WTC11 (cell line): Measurements from ENCODE around the gene ICA1L. TPM values are rescaled to one million over a fixed set of nuclear protein-coding genes. Genes with fewer than 3 reads are reported as not detected.

ENCODE experiments used
- ATAC-seq: fragments of 200-7000 bp; cut with Tn5 transposase; 2 replicates; pipeline ENCODE4 v1.10.0; 2021; ENCODE audit warnings: mild to moderate bottlenecking, moderate library complexity
- CTCF ChIA-PET: fragments of 300-600 bp; sonication (Branson Sonifier 250); formaldehyde crosslinking; loops from one replicate; lab custom pipeline; 2021; ENCODE audit warnings: antibody characterized with exemption; lab: Charles Lee
- POLR2A ChIA-PET: fragments of 350-600 bp; sonication (Branson Sonifier 250); formaldehyde crosslinking; loops from one replicate; lab custom pipeline; 2021; ENCODE audit warnings: antibody characterized with exemption; lab: Charles Lee
- DNase-seq: peaks from one replicate; pipeline ENCODE4 v3.0.0; 2021; ENCODE audit warnings: low spot score
- H3K27ac Mint-ChIP-seq: 2 replicates; pipeline ENCODE4 v1.8.0; 2021; ENCODE audit warnings: mixed read lengths
- H3K27me3 Mint-ChIP-seq: 2 replicates; pipeline ENCODE4 v1.8.0; 2021; ENCODE audit warnings: low read depth, mild to moderate bottlenecking, moderate library complexity, mixed read lengths
- H3K36me3 Mint-ChIP-seq: 2 replicates; pipeline ENCODE4 v1.8.0; 2021; ENCODE audit warnings: mixed read lengths
- H3K4me1 Mint-ChIP-seq: 2 replicates; pipeline ENCODE4 v1.8.0; 2022; ENCODE audit warnings: mixed read lengths
- H3K4me3 Mint-ChIP-seq: 2 replicates; pipeline ENCODE4 v1.8.0; 2021; ENCODE audit warnings: mild to moderate bottlenecking, moderate library complexity, mixed read lengths
- H3K9me3 Mint-ChIP-seq: 2 replicates; pipeline ENCODE4 v1.8.0; 2021; ENCODE audit warnings: mixed read lengths
- CREB1 ChIP-seq: sonication (generic); formaldehyde crosslinking; IDR thresholded peaks from 2 replicates; pipeline ENCODE4 v1.8.0; 2023; ENCODE audit warnings: mild to moderate bottlenecking, missing genetic modification reagents
- FOXJ3 ChIP-seq: sonication (generic); formaldehyde crosslinking; IDR thresholded peaks from 2 replicates; pipeline ENCODE4 v1.9.0; 2021; ENCODE audit warnings: missing genetic modification reagents, mild to moderate bottlenecking, borderline replicate concordance
- FOXK1 ChIP-seq: sonication (generic); formaldehyde crosslinking; IDR thresholded peaks from 2 replicates; pipeline ENCODE4 v1.8.0; 2022; ENCODE audit warnings: mild to moderate bottlenecking, moderate library complexity, missing genetic modification reagents
- GRHL2 ChIP-seq: fragments of 250-450 bp; sonication (Bioruptor Pico); IDR thresholded peaks from 2 replicates; pipeline ENCODE4 v1.8.0; 2022; ENCODE audit warnings: mild to moderate bottlenecking, moderate library complexity; ENCODE audit not compliant: insufficient replicate concordance, severe bottlenecking
- GTF2I ChIP-seq: fragments of 250-450 bp; sonication (Bioruptor Pico); conservative IDR thresholded peaks from 2 replicates; pipeline ENCODE4 v1.4.0; 2021; ENCODE audit warnings: mild to moderate bottlenecking
- IRF2 ChIP-seq: sonication (generic); formaldehyde crosslinking; IDR thresholded peaks from 2 replicates; pipeline ENCODE4 v1.8.0; 2022; ENCODE audit warnings: low read depth, missing genetic modification reagents, borderline replicate concordance
- JUN ChIP-seq: sonication (generic); formaldehyde crosslinking; IDR thresholded peaks from 2 replicates; pipeline ENCODE4 v1.8.0; 2023; ENCODE audit warnings: mild to moderate bottlenecking, missing genetic modification reagents
- NFATC4 ChIP-seq: fragments of 250-450 bp; sonication (Bioruptor Pico); IDR thresholded peaks from 2 replicates; pipeline ENCODE4 v1.9.0; 2021; ENCODE audit warnings: mild to moderate bottlenecking
- NFYB ChIP-seq: sonication (generic); formaldehyde crosslinking; conservative IDR thresholded peaks from 2 replicates; pipeline ENCODE4 v1.8.0; 2022; ENCODE audit warnings: low read depth, missing genetic modification reagents
- NR1H2 ChIP-seq: sonication (generic); formaldehyde crosslinking; IDR thresholded peaks from 2 replicates; pipeline ENCODE4 v1.9.0; 2021; ENCODE audit warnings: mild to moderate bottlenecking, moderate library complexity, missing genetic modification reagents
- NR2C2 ChIP-seq: sonication (generic); formaldehyde crosslinking; IDR thresholded peaks from 2 replicates; pipeline ENCODE4 v1.8.0; 2022; ENCODE audit warnings: mild to moderate bottlenecking, missing genetic modification reagents
- OVOL2 ChIP-seq: fragments of 250-450 bp; sonication (Bioruptor Pico); IDR thresholded peaks from 2 replicates; pipeline ENCODE4 v1.9.0; 2021; ENCODE audit warnings: mild to moderate bottlenecking, borderline replicate concordance
- TEAD4 ChIP-seq: sonication (generic); formaldehyde crosslinking; IDR thresholded peaks from 2 replicates; pipeline ENCODE4 v1.8.0; 2022; ENCODE audit warnings: mild to moderate bottlenecking, missing genetic modification reagents
- ZBTB21 ChIP-seq: sonication (generic); formaldehyde crosslinking; IDR thresholded peaks from 2 replicates; pipeline ENCODE4 v1.8.1; 2023; ENCODE audit warnings: mild to moderate bottlenecking, missing genetic modification reagents, borderline replicate concordance
- ZNF138 ChIP-seq: sonication (generic); formaldehyde crosslinking; conservative IDR thresholded peaks from 2 replicates; pipeline ENCODE4 v1.8.1; 2022; ENCODE audit warnings: mild to moderate bottlenecking, moderate library complexity, missing genetic modification reagents
- ZNF232 ChIP-seq: sonication (generic); formaldehyde crosslinking; IDR thresholded peaks from 2 replicates; pipeline ENCODE4 v1.8.0; 2022; ENCODE audit warnings: mild to moderate bottlenecking, missing genetic modification reagents
- ZNF671 ChIP-seq: fragments of 250-450 bp; sonication (Bioruptor Pico); IDR thresholded peaks from 2 replicates; pipeline ENCODE4 v1.8.0; 2021; ENCODE audit warnings: mild to moderate bottlenecking
- total RNA-seq: library from RNA; stranded (reverse); gene quantifications from 3 replicates; pipeline ENCODE4 v1.2.3, GENCODE V29; 2021
- TF ChIP-seq, protein P1 (sequence below): sonication (generic); formaldehyde crosslinking; IDR thresholded peaks from 2 replicates; pipeline ENCODE4 v1.8.1; 2022; ENCODE audit warnings: missing genetic modification reagents, borderline replicate concordance
- TF ChIP-seq, protein P2 (sequence below): sonication (generic); formaldehyde crosslinking; IDR thresholded peaks from 2 replicates; pipeline ENCODE4 v1.8.1; 2023; ENCODE audit warnings: mild to moderate bottlenecking, missing genetic modification reagents, moderate library complexity
- TF ChIP-seq, protein P3 (sequence below): fragments of 250-450 bp; sonication (Bioruptor Pico); IDR thresholded peaks from 2 replicates; pipeline ENCODE4 v1.9.0; 2021; ENCODE audit warnings: moderate library complexity, mild to moderate bottlenecking, inconsistent platforms, borderline replicate concordance
- TF ChIP-seq, protein P4 (sequence below): fragments of 250-450 bp; sonication (Bioruptor Pico); IDR thresholded peaks from 2 replicates; pipeline ENCODE4 v1.9.0; 2021; ENCODE audit warnings: mild to moderate bottlenecking

The ICA1L gene
- total RNA-seq, 1 experiment from 2014 or later: 3.1 TPM

DNA sequence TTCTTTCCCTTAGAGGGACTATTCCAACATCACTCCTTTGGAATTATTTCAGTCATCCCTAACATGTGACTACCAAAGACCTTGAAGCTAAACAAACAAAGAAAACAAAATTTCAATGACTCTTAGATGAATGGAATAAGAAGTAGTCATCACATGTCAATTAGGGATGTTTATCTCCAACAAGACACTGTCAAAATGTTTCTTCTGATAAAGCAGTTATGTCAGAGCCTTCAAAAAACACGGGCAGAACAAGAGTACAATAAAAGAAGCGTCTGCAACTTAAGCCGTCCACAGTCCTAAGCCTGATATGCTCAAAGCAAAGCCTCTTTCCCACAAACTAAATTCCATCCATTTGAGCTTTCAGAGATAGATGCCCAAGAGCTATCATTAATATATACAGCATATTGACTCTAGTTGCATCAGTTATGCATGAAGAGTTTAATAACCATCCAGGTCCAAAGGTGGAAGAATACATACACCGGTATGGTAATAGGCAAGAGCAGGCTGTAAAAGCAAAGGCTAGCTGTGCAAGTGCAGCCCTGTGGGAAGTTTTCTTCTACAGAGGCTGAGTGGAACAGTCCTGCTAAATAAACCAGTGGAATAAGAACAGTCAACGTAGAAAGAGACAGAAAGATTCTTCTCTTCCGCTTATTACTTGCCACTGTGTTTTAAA lies 98.1 kb downstream of the ICA1L start:
- Mint-ChIP-seq H3K36me3 (peaks cover 10% of the 10 kb centered on the region), H3K9me3 (no peaks in the 10 kb centered on the region), H3K4me1 (peaks cover 10% of the 10 kb centered on the region), H3K27me3 (no peaks in the 10 kb centered on the region), H3K27ac (no peak overlapping the region), H3K4me3 (no peak overlapping the region)
- ATAC-seq (no peak), DNase-seq (no peak)
- ChIA-PET CTCF (no interaction called here), POLR2A (no interaction called here)
- TF ChIP-seq ZBTB21 (CRISPR knock-in tag) (no peak), IRF2 (CRISPR knock-in tag) (no peak), TEAD4 (CRISPR knock-in tag) (no peak), GTF2I (CRISPR knock-in tag) (no peak), JUN (CRISPR knock-in tag) (no peak)
- TF ChIP-seq, protein P1, sequence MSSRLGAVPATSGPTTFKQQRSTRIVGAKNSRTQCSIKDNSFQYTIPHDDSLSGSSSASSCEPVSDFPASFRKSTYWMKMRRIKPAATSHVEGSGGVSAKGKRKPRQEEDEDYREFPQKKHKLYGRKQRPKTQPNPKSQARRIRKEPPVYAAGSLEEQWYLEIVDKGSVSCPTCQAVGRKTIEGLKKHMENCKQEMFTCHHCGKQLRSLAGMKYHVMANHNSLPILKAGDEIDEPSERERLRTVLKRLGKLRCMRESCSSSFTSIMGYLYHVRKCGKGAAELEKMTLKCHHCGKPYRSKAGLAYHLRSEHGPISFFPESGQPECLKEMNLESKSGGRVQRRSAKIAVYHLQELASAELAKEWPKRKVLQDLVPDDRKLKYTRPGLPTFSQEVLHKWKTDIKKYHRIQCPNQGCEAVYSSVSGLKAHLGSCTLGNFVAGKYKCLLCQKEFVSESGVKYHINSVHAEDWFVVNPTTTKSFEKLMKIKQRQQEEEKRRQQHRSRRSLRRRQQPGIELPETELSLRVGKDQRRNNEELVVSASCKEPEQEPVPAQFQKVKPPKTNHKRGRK (CRISPR knock-in tag): no peak
- TF ChIP-seq, protein P2, sequence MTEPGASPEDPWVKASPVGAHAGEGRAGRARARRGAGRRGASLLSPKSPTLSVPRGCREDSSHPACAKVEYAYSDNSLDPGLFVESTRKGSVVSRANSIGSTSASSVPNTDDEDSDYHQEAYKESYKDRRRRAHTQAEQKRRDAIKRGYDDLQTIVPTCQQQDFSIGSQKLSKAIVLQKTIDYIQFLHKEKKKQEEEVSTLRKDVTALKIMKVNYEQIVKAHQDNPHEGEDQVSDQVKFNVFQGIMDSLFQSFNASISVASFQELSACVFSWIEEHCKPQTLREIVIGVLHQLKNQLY (CRISPR knock-in tag): no peak
- TF ChIP-seq, protein P3, sequence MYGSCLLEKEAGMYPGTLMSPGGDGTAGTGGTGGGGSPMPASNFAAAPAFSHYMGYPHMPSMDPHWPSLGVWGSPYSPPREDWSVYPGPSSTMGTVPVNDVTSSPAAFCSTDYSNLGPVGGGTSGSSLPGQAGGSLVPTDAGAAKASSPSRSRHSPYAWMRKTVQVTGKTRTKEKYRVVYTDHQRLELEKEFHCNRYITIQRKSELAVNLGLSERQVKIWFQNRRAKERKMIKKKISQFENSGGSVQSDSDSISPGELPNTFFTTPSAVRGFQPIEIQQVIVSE (CRISPR knock-in tag): no peak

DNA sequence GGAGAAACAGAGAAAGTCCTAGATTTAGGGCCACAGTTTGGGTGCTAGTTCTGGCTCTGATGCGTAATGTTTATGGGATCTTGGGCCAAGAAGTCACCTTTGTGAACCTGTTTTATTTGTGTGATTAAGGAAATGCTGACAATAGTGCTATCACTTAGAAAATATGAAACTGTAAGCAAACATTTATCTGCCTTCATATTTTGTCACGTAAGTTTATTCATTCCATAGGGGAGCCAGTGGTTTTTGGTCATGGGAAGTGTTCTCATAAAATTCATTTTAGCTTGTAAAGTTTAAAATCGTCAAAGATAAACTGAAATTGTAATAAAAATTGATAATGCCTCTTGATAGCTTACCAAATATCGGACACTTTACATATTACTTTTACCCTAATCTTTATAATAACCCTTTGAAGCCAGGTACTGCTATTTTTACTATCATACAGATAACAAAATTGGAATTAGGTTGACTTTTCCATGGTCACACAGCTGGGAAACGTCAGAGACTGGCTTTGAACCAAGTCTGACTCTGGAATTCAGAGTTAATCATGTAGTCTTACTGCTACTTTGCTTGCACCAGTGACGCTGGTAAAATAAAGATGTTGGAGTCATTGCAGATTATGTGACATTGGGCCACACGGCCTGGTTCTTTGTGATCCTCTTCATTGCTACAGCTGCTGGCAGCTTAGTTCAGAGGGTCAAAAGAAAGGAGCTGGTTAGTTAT lies 99.7 kb downstream of the ICA1L start:
- Mint-ChIP-seq H3K4me3 (no peak overlapping the region), H3K4me1 (peaks cover 18% of the 10 kb centered on the region), H3K36me3 (peaks cover 10% of the 10 kb centered on the region; the same call in 1 of the 2 replicates), H3K9me3 (no peaks in the 10 kb centered on the region), H3K27ac (no peak overlapping the region), H3K27me3 (no peaks in the 10 kb centered on the region)
- DNase-seq (no peak), ATAC-seq (no peak)
- POLR2A ChIA-PET: no interaction called here
- TF ChIP-seq ZNF138: no peak
- TF ChIP-seq CREB1 (CRISPR knock-in tag): no peak
- no peak for TF ChIP-seq ZBTB21 (CRISPR knock-in tag)
- TF ChIP-seq NR1H2 (CRISPR knock-in tag): no peak
- no peak for TF ChIP-seq GRHL2 (CRISPR knock-in tag)
- TF ChIP-seq NFYB: no peak
- CTCF ChIA-PET: no interaction called here

DNA sequence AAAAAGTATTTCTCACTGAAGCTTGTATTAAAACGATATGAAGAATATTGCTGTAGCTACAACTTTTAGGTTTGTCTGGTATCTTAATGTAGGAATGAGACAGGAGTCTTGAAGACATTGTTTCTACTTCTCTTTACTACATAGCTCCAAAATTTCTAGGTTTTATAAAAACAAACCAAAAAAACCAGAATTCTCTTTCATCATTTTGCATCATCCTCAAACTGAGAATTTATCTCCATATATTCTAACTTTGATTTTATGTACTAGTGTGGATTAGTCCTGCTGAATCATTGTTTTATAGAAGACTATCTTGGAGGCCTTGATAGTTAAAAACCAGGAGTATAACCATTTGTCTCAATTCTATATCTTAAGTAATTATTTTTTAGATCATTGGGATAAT lies 100.2 kb downstream of the ICA1L start:
- no peak for ATAC-seq
- no peak for DNase-seq
- peaks cover 7% of the 10 kb centered on the region; the same call in 1 of the 2 replicates for H3K36me3 Mint-ChIP-seq
- no peak overlapping the region for H3K27ac Mint-ChIP-seq
- H3K4me3 Mint-ChIP-seq: no peak overlapping the region
- no peaks in the 10 kb centered on the region for H3K9me3 Mint-ChIP-seq
- CTCF ChIA-PET: no interaction called here
- peaks cover 18% of the 10 kb centered on the region for H3K4me1 Mint-ChIP-seq
- no peaks in the 10 kb centered on the region for H3K27me3 Mint-ChIP-seq
- POLR2A ChIA-PET: no interaction called here
- TF ChIP-seq TEAD4 (CRISPR knock-in tag): no peak

DNA sequence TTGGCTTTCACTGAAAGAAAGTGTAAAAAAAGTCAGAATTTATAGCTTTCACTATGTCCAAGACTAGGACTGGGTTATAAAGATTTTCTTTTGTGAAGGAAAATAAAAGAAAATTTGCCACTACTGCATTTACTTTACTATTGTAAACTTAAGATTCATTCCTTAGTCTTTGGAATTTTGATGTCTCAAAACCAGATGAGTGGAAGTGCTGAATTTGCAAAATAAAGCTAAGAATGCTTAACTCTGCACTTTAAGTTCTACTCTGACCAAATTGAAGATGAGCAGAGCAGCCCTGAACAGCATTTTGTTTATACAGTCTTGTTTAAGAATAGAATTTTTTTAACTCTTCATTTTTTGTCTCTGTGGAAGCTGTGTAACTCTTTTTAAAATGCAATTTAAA lies 102.4 kb downstream of the ICA1L start:
- POLR2A ChIA-PET: no interaction called here
- Mint-ChIP-seq H3K4me1 (peaks cover 18% of the 10 kb centered on the region), H3K27ac (no peak overlapping the region), H3K9me3 (no peaks in the 10 kb centered on the region), H3K36me3 (peaks cover 6% of the 10 kb centered on the region; the same call in 1 of the 2 replicates), H3K4me3 (no peak overlapping the region), H3K27me3 (no peaks in the 10 kb centered on the region)
- ATAC-seq (no peak), DNase-seq (no peak)
- CTCF ChIA-PET: interaction anchor here (1.5 kb wide), 1 partner anchor 180 kb away, joined by 8 read pairs; no protein-coding TSS in a partner anchor
- TF ChIP-seq FOXK1: no peak
- TF ChIP-seq OVOL2 (CRISPR knock-in tag): no peak
- no peak for TF ChIP-seq NR2C2 (CRISPR knock-in tag)
- TF ChIP-seq NFATC4 (CRISPR knock-in tag): no peak
- TF ChIP-seq ZNF232: no peak
- TF ChIP-seq NR1H2 (CRISPR knock-in tag): no peak
- TF ChIP-seq, protein P4, sequence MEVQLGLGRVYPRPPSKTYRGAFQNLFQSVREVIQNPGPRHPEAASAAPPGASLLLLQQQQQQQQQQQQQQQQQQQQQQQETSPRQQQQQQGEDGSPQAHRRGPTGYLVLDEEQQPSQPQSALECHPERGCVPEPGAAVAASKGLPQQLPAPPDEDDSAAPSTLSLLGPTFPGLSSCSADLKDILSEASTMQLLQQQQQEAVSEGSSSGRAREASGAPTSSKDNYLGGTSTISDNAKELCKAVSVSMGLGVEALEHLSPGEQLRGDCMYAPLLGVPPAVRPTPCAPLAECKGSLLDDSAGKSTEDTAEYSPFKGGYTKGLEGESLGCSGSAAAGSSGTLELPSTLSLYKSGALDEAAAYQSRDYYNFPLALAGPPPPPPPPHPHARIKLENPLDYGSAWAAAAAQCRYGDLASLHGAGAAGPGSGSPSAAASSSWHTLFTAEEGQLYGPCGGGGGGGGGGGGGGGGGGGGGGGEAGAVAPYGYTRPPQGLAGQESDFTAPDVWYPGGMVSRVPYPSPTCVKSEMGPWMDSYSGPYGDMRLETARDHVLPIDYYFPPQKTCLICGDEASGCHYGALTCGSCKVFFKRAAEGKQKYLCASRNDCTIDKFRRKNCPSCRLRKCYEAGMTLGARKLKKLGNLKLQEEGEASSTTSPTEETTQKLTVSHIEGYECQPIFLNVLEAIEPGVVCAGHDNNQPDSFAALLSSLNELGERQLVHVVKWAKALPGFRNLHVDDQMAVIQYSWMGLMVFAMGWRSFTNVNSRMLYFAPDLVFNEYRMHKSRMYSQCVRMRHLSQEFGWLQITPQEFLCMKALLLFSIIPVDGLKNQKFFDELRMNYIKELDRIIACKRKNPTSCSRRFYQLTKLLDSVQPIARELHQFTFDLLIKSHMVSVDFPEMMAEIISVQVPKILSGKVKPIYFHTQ (CRISPR knock-in tag): no peak
- TF ChIP-seq, protein P1 (CRISPR knock-in tag): no peak
- no peak for TF ChIP-seq FOXJ3 (CRISPR knock-in tag)
- TF ChIP-seq ZNF671: no peak
